GM13976 (cell line): ENCODE data around the gene KIF2A.

Source experiments
- DNase-seq: peaks from one replicate; pipeline ENCODE4 v3.0.0; 2012; ENCODE audit warnings: low spot score
- in situ Hi-C: fragments of 300-500 bp; cut with MboI; formaldehyde crosslinking; loops from one replicate; pipeline ENCODE4 v1.12.0; 2022; ENCODE audit warnings: low sequenced_read_pairs, mixed read lengths, inconsistent platforms; ENCODE audit not compliant: unreplicated experiment
- TF ChIP-seq, protein P1 (sequence below): IDR thresholded peaks from 2 replicates; pipeline ENCODE4 v1.5.1; 2012; ENCODE audit warnings: borderline replicate concordance, mild to moderate bottlenecking; ENCODE audit not compliant: insufficient read depth; ENCODE audit errors: extremely low read depth, missing control alignments, control extremely low read depth

KIF2A gene

DNA sequence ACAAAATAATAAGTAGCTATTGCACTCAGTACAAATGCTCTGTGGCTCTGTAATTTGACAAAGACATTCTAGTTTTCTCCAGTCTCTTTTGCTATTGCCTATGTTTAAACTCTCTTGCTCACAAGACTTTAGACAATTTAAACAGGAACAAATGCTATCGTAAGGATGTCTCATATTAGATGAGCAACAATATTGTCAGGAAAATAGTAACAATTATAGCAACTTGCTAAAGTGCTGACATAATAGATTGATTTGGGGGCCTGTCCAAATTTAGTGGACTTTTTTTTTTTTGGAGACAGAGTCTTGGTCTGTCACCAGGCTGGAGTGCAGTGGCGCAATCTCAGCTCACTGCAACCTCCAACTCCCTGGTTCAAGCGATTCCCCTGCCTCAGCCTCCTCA, 11.8 kb downstream of the KIF2A start:
- DNase-seq: no peak
- in situ Hi-C loops: no loop called here
- TF ChIP-seq, protein P1, sequence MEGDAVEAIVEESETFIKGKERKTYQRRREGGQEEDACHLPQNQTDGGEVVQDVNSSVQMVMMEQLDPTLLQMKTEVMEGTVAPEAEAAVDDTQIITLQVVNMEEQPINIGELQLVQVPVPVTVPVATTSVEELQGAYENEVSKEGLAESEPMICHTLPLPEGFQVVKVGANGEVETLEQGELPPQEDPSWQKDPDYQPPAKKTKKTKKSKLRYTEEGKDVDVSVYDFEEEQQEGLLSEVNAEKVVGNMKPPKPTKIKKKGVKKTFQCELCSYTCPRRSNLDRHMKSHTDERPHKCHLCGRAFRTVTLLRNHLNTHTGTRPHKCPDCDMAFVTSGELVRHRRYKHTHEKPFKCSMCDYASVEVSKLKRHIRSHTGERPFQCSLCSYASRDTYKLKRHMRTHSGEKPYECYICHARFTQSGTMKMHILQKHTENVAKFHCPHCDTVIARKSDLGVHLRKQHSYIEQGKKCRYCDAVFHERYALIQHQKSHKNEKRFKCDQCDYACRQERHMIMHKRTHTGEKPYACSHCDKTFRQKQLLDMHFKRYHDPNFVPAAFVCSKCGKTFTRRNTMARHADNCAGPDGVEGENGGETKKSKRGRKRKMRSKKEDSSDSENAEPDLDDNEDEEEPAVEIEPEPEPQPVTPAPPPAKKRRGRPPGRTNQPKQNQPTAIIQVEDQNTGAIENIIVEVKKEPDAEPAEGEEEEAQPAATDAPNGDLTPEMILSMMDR: no peak

DNA sequence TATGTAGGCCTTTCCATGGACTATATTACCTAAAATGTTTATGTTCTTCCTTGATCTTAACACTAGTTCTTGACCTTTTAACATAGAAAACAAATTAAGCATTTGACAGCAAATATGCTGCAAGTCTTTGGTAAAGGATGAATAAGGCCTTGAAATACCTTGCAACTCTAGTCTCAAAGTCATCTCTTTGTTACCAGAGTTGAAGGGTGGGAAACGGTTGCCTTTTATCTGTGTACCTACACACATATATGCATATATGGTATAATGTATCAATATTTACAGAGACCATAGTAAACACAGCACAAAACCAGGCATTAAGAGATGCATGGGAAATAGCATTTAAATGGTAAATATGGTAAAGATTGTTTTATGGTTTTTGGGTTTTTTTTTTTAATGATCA, 16.5 kb downstream of the KIF2A start:
- in situ Hi-C loops: no loop called here
- no peak for DNase-seq
- TF ChIP-seq, protein P1: no peak

GRCh38 chr5:62326302-62326701, 20.3 kb downstream of the KIF2A start:
- in situ Hi-C loops: no loop called here
- TF ChIP-seq, protein P1: no peak
- no peak for DNase-seq

DNA sequence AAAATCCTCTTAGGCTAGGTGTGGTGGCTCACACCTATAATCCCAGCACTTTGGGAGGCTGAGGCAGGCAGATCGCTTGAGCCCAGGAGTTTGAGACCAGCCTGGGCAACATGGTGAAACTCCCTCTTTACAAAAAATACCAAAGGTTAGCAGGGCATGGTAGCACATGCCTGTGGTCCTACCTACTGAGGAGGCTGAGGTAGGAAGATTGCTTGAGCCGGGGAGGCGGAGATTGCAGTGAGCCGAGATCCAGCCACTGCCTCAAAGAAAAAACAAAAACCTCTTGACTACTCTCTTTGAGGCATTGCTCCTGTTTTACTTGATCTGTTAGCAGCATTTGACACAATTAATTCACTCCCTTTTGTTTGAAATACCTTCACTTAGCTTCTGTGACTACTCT, 20.7 kb downstream of the KIF2A start:
- TF ChIP-seq, protein P1: no peak
- in situ Hi-C loops: no loop called here
- no peak for DNase-seq

GRCh38 chr5:62327138-62328053, 21.4 kb downstream of the KIF2A start:
- in situ Hi-C loops: no loop called here
- TF ChIP-seq, protein P1: no peak
- DNase-seq: no peak

DNA sequence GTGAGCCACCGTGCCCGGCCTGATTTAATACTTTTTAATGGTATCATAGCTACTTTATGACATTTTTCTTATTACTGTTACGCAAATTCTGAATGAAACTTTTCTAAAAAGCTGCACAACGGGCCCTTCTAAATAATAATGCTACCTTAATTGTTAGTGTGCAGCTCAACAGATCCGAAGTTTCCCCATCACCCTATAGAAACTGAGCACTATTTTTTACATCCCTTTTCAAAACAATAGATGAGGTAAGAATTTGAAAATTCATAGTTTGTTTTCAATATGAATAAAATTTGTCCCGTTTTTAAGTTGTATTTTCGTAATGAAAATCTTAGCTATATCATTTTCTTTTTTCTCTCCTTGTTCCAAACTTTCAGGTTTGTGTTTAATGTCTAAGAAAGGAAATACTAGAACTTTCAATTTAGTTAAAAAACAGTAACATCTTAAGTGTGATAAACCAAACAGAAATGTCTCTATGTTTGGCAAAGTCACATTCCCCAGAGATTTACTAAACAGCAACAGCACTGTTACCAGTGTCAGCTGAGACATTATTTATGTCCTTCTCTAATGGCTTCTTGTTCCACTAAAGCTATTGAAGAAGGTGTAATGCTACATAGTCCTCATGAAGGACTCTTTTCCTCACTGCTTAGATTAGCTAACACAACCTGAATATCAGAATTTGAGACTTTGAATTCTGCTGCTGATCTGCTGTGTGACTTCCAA, 22.9 kb downstream of the KIF2A start:
- in situ Hi-C loops: no loop called here
- DNase-seq: no peak
- TF ChIP-seq, protein P1: no peak
